Left ventricle myocardium inferior (tissue), 1 donor: ENCODE data around the gene OGFOD2. TPM values are rescaled to one million over a fixed set of nuclear protein-coding genes. Genes with fewer than 3 reads are reported as not detected.

Source experiments
- DNase-seq: peaks from one replicate; pipeline ENCODE4 v3.0.0-alpha.2; 2020
- H3K27ac ChIP-seq: fragments of 200-600 bp; replicated peaks from 2 replicates; pipeline ENCODE4 v1.8.0; 2021
- H3K27me3 ChIP-seq: fragments of 200-600 bp; 2 replicates; pipeline ENCODE4 v1.8.0; 2021; ENCODE audit warnings: low read depth
- H3K36me3 ChIP-seq: fragments of 200-600 bp; 2 replicates; pipeline ENCODE4 v1.8.0; 2021
- H3K4me1 ChIP-seq: fragments of 200-600 bp; 2 replicates; pipeline ENCODE4 v1.8.0; 2021
- H3K4me3 ChIP-seq: fragments of 200-600 bp; 2 replicates; pipeline ENCODE4 v1.8.0; 2021; ENCODE audit warnings: mild to moderate bottlenecking, moderate library complexity
- H3K9me3 ChIP-seq: fragments of 200-600 bp; replicated peaks from 2 replicates; pipeline ENCODE4 v1.8.0; 2021
- intact Hi-C: fragments of 100-400 bp; cut with micrococcal nuclease; formaldehyde crosslinking; loops from one replicate; pipeline ENCODE4 v1.11.0; 2022
- total RNA-seq: library from RNA; stranded (reverse); fragmentation: NEBNext Ultra II Directional; extraction: Animal tissue kit (Norgen Biotek cat#: 25700); gene quantifications from one replicate; pipeline ENCODE4 v1.2.1, GENCODE V29; 2021
- TF ChIP-seq, protein P1 (sequence below): fragments of 200-600 bp; IDR thresholded peaks from 2 replicates; pipeline ENCODE4 v1.8.0; 2021; ENCODE audit warnings: antibody characterized with exemption, mild to moderate bottlenecking, borderline replicate concordance
- donor health status: DM: no; HTN: yes; CAD: no; lungs with severe emphysema.

Gene OGFOD2
- total RNA-seq, 1 donor from 2014 or later, result 14.9 TPM

DNA sequence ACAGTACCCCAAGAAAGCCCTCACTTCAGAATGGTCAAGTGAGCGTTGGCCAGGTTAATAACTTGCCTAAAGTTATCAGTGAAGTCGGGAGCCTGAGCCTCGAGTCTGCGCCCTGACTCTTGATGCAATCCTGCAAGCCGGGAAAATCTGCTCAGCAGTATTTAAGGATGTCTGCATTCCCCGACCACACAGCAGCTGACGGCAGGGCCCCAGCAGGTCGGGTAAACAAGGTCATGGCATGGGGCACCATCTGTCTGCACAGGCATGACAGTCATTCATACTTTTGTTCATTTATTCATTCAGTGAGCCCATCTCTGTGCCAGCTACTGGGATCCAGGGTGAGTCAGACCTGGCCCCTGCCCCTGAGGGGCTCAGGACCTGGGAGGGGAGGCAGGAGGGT, 19.9 kb upstream of the OGFOD2 start:
- H3K9me3 ChIP-seq, result no peaks in the 10 kb centered on the region
- intact Hi-C loops, result loop anchor here (10.0 kb wide), 1 partner anchor 160 kb away; no protein-coding TSS in a partner anchor
- peaks cover 6% of the 10 kb centered on the region for H3K36me3 ChIP-seq
- no peak overlapping the region for H3K4me3 ChIP-seq
- H3K27ac ChIP-seq, result no peak overlapping the region
- no peaks in the 10 kb centered on the region for H3K27me3 ChIP-seq
- H3K4me1 ChIP-seq, result peaks cover 11% of the 10 kb centered on the region
- TF ChIP-seq, protein P1, sequence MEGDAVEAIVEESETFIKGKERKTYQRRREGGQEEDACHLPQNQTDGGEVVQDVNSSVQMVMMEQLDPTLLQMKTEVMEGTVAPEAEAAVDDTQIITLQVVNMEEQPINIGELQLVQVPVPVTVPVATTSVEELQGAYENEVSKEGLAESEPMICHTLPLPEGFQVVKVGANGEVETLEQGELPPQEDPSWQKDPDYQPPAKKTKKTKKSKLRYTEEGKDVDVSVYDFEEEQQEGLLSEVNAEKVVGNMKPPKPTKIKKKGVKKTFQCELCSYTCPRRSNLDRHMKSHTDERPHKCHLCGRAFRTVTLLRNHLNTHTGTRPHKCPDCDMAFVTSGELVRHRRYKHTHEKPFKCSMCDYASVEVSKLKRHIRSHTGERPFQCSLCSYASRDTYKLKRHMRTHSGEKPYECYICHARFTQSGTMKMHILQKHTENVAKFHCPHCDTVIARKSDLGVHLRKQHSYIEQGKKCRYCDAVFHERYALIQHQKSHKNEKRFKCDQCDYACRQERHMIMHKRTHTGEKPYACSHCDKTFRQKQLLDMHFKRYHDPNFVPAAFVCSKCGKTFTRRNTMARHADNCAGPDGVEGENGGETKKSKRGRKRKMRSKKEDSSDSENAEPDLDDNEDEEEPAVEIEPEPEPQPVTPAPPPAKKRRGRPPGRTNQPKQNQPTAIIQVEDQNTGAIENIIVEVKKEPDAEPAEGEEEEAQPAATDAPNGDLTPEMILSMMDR, result no peak
- no peak for DNase-seq

DNA sequence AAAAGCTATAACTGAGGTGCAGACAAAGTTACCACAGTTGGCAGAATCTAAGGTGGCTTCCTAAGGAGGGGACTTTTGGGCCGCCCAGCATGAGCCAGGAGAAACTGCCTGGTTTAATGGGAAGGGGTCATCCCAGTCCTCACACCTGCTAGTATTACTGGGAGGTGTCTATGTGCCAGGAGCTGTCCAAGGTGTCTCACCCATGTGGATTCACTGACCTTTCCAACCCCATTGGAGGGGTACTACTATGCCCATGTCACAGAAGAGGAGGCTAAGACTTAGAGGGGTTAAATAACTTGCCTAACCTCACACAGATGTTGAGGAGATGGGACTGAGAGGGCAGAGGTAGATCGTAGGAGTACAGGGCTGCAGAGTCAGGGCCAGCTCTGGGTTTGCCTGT, 19.0 kb upstream of the OGFOD2 start:
- Histone ChIP-seq H3K27me3 (no peaks in the 10 kb centered on the region), H3K4me1 (peaks cover 7% of the 10 kb centered on the region), H3K9me3 (no peaks in the 10 kb centered on the region), H3K27ac (no peak overlapping the region), H3K36me3 (peaks cover 6% of the 10 kb centered on the region), H3K4me3 (no peak overlapping the region)
- intact Hi-C loops, result loop anchor here (10.0 kb wide), 1 partner anchor 161 kb away; no protein-coding TSS in a partner anchor
- TF ChIP-seq, protein P1, result no peak
- DNase-seq, result no peak

DNA sequence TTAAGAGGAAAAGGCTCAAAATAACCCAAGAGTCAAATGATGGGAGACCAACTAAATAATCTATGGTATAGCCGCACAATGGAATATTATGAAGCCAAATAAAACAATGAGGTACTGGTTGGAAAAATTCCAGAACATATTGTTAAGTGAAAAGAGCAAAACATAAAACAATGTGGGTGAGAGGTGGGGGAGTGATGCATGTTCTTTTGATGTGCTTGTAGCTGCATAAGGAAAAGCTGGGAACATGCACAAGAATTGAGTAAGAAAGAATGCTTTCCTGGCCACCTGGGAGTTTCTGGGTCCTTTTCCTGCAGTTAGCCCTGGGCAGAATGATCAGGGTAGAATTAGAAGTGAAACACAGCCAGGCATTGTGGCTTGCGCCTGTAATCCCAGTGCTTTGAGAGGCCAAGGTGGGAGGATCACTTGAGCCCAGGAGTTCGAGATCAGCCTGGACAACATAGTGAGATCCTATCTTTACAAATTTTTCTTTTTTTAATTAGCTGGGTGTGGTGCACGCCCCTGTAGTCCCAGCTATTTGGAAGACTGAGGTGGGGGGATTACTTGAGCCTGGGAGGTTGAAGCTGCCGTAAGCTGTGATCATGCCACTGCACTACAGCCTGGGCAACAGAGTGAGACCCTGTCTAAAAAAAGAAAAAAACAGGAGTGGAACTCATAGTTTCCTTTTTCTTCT, 16.7 kb upstream of the OGFOD2 start:
- TF ChIP-seq, protein P1, result no peak
- intact Hi-C loops, result loop anchor here (10.0 kb wide), 1 partner anchor 164 kb away; no protein-coding TSS in a partner anchor
- H3K36me3 ChIP-seq, result peaks cover 6% of the 10 kb centered on the region
- H3K27ac ChIP-seq, result peak overlapping the region; percentile 83
- H3K4me1 ChIP-seq, result peaks cover 28% of the 10 kb centered on the region
- no peak overlapping the region for H3K4me3 ChIP-seq
- DNase-seq, result no peak
- H3K9me3 ChIP-seq, result no peaks in the 10 kb centered on the region
- H3K27me3 ChIP-seq, result no peaks in the 10 kb centered on the region

DNA sequence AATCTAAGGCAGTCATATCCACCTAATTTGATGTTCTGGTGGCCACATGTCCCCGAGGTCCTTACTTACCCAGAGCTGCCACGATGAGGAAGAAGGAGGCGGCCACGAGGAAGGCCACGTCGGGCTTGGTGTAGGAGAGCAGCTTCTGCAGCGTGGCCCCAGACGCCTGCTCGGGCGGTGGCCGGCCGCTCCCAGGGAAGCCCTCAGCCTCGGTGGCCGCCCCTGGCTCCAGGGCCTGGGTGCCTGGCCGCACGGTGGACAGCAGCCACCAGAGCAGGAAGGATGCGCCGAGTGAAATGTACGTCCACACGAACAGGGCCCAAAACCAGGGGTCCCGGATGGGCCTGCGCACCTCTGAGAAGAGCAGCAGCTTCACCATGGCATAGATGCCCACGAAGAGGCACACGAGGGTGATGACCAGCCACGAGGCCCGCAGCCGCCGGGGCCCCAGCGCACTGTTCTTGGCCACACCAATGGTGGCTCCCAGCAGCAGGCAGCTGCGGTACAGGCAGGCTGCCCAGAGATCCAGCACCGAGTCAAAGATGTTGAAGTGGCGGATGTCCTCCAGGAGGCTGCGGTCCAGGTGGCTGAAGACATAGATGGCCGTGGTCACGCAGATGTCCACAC, 15.4 kb upstream of the OGFOD2 start:
- intact Hi-C loops, result loop anchor here (10.0 kb wide), 1 partner anchor 165 kb away; no protein-coding TSS in a partner anchor
- DNase-seq, result no peak

DNA sequence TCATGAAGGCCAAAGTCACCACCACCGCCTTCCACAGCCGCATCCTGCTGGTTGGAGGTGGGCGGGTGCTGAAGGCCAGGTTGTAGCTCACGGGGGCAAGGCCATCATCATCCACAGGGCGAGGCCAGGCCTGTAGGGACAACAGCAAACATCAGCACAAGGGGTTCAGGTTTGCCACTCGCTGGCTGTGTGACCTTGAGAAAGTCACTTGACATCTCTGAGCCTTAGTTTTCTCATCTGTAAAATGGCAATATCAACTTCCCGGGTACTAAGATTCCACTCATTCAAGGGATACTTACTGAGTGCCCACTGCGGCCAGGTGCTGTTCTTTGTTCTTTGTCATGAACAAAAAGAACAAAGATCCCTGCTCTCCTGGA, 14.9 kb upstream of the OGFOD2 start:
- H3K4me3 ChIP-seq, result no peak overlapping the region
- H3K4me1 ChIP-seq, result peaks cover 47% of the 10 kb centered on the region
- H3K27ac ChIP-seq, result no peak overlapping the region
- no peak for DNase-seq
- peaks cover 6% of the 10 kb centered on the region for H3K36me3 ChIP-seq
- H3K9me3 ChIP-seq, result no peaks in the 10 kb centered on the region
- no peaks in the 10 kb centered on the region for H3K27me3 ChIP-seq
- TF ChIP-seq, protein P1, result no peak
- intact Hi-C loops, result no loop called here

More for the DNA sequence above, 15.4 kb upstream of the OGFOD2 start:
- H3K4me1 ChIP-seq, result peaks cover 42% of the 10 kb centered on the region
- no peak overlapping the region for H3K4me3 ChIP-seq
- peaks cover 6% of the 10 kb centered on the region for H3K36me3 ChIP-seq
- no peaks in the 10 kb centered on the region for H3K9me3 ChIP-seq
- TF ChIP-seq, protein P1, result no peak
- H3K27me3 ChIP-seq, result no peaks in the 10 kb centered on the region
- H3K27ac ChIP-seq, result no peak overlapping the region
